Measurements from ENCODE around the gene BEGAIN. TPM values are rescaled to one million over a fixed set of nuclear protein-coding genes. Genes with fewer than 3 reads are reported as not detected.

BEGAIN gene
- total RNA-seq, 1 donor from 2014 or later: 1.6 TPM

DNA sequence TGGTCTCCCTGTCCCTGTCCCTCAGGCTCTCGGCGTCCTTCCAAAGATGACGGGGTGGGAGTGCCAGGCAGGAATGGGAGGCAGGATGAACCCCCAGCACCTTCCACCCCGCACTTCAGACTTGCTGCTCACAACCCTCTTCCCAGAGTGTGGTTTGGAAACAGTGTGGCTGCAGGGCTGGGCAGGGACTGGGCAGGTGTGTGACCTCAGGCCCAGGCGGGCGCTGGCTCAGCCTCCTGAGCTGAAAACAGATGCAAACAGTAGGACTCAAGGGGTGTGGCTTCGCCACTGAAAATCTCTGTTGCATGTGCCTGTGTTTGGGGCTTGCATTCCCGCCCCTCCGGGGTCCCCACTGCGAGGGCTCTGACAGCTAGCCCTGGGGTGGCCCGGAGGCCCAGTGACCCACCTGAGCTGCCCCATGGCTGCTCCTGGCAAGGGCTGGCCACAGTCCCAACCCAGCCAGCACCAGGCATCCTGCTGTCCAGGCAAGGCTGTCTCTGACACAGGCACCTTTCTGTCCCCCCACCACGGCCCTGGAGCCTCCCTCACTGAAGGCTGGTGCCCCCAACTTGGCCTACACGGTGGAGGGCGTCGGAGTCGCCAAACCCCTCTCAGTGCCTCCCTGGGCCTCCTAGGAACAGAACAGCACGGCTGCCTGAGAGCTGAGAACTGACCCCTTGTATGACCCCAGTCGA, 46.1 kb downstream of the BEGAIN start:
- Mint-ChIP-seq H3K4me3 (ENCODE audit: unreplicated experiment) (no peak overlapping the region), H3K36me3 (ENCODE audit: low read depth, unreplicated experiment) (peaks cover 4% of the 10 kb centered on the region), H3K9me3 (ENCODE audit: unreplicated experiment) (no peaks in the 10 kb centered on the region), H3K27me3 (ENCODE audit: unreplicated experiment) (peaks cover 10% of the 10 kb centered on the region), H3K27ac (ENCODE audit: unreplicated experiment) (no peak overlapping the region), H3K4me1 (ENCODE audit: unreplicated experiment) (peaks cover 4% of the 10 kb centered on the region)
- TF ChIP-seq, protein P1, sequence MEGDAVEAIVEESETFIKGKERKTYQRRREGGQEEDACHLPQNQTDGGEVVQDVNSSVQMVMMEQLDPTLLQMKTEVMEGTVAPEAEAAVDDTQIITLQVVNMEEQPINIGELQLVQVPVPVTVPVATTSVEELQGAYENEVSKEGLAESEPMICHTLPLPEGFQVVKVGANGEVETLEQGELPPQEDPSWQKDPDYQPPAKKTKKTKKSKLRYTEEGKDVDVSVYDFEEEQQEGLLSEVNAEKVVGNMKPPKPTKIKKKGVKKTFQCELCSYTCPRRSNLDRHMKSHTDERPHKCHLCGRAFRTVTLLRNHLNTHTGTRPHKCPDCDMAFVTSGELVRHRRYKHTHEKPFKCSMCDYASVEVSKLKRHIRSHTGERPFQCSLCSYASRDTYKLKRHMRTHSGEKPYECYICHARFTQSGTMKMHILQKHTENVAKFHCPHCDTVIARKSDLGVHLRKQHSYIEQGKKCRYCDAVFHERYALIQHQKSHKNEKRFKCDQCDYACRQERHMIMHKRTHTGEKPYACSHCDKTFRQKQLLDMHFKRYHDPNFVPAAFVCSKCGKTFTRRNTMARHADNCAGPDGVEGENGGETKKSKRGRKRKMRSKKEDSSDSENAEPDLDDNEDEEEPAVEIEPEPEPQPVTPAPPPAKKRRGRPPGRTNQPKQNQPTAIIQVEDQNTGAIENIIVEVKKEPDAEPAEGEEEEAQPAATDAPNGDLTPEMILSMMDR (IDR thresholded peaks at IDR 0.05; ENCODE audit: unreplicated experiment): no peak
- DNase-seq (ENCODE audit: low spot score): no peak

DNA sequence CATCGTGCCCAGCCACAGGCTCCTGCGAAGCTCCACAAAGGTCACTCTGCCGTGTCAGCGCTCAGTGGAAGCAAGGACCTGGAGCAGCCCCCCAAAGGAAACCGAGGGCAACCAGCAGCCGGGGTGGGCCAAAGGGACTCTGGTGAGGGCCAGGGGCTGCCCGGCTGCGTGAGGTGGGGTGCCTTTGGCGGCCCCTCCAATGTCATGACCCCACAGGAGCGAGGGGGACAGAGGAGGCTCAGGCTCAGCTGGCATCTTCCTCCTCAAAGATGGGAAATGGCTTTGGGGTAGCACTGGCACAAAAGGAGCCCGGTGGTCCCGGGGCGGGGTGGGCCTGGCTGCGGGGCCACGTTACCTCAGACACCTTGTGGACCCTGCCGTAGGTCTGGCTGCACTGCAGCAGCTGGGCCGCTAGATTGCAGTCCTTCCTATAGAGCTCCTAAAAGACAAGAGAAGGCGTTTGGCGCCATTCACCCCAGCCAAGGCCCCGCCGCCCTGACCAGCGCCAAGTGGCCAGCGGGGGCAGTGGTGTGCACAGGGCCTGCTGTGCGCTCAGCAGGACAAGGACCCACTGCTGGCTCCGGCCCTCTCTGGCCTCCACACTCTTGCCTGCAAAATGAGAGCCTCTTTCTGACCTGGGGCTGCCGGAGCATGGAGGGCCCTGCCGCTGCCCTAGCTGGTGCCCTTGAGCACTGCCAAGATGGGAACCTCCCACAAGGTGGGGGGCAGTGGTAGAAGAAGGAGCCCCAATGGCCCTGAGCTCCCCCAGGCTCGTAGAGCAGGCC, 46.9 kb downstream of the BEGAIN start:
- no peak overlapping the region for H3K27ac Mint-ChIP-seq (ENCODE audit: unreplicated experiment)
- peaks cover 4% of the 10 kb centered on the region for H3K4me1 Mint-ChIP-seq (ENCODE audit: unreplicated experiment)
- peaks cover 4% of the 10 kb centered on the region for H3K36me3 Mint-ChIP-seq (ENCODE audit: low read depth, unreplicated experiment)
- TF ChIP-seq, protein P1 (IDR thresholded peaks at IDR 0.05; ENCODE audit: unreplicated experiment): peak; percentile 46
- DNase-seq (ENCODE audit: low spot score): peak; percentile 75
- peaks cover 9% of the 10 kb centered on the region for H3K27me3 Mint-ChIP-seq (ENCODE audit: unreplicated experiment)
- no peak overlapping the region for H3K4me3 Mint-ChIP-seq (ENCODE audit: unreplicated experiment)
- H3K9me3 Mint-ChIP-seq (ENCODE audit: unreplicated experiment): no peaks in the 10 kb centered on the region

DNA sequence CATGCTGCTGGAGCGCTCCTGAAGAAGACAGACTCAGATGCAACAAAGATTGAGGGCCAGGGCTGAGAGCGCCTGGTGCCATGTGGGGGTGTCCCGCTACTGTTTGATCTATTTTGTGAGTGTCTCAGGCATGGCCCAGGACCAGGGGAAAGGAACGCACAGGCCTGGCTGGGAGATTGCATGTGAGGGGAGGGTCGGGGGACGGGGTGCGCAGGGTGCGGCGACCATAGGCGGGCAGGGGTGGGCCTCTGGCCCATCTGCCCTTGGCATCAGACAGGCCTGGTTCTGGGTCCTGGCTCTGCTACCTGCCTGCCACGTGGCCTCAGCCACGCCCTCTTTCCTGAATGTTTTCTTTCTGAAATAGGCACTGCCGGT, 47.5 kb downstream of the BEGAIN start:
- no peak for DNase-seq (ENCODE audit: low spot score)
- peaks cover 4% of the 10 kb centered on the region for H3K36me3 Mint-ChIP-seq (ENCODE audit: low read depth, unreplicated experiment)
- no peaks in the 10 kb centered on the region for H3K9me3 Mint-ChIP-seq (ENCODE audit: unreplicated experiment)
- H3K27ac Mint-ChIP-seq (ENCODE audit: unreplicated experiment): no peak overlapping the region
- H3K4me1 Mint-ChIP-seq (ENCODE audit: unreplicated experiment): peaks cover 4% of the 10 kb centered on the region
- H3K4me3 Mint-ChIP-seq (ENCODE audit: unreplicated experiment): no peak overlapping the region
- TF ChIP-seq, protein P1 (IDR thresholded peaks at IDR 0.05; ENCODE audit: unreplicated experiment): no peak
- H3K27me3 Mint-ChIP-seq (ENCODE audit: unreplicated experiment): peaks cover 6% of the 10 kb centered on the region

DNA sequence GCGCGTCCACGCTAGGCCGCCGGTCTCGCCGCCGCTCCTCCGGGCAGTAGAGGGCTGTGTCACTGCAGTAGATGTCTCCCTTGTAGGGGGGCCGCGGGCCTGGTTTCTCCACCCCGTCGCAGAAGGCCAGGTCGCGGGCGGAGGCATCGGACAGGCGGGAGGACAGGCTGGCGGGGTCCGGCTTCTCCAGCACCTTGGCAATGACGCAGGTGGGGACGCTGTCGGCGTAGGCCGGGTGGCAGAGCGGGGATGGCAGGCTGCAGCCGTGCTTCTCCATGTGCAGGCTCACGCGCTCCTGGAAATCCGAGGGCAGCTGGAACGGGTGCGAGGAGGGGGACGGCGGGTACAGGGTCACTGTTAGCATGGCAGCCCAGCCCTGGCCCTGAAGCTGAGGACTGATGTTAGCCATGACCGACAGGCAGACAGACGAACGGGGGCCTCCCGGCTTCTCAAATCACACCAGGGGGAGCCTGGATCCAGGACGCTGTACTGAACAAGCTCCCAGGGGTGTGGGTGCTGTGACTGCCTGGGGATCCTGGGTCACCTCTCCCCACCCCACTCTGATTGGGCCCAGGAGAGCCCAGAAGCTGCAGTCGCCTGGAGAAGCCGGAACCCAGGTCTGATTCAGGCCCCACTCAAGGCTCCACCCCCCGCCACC, 48.1 kb downstream of the BEGAIN start:
- H3K27ac Mint-ChIP-seq (ENCODE audit: unreplicated experiment): no peak overlapping the region
- no peak for DNase-seq (ENCODE audit: low spot score)
- H3K27me3 Mint-ChIP-seq (ENCODE audit: unreplicated experiment): peaks cover 9% of the 10 kb centered on the region
- H3K36me3 Mint-ChIP-seq (ENCODE audit: low read depth, unreplicated experiment): peaks cover 4% of the 10 kb centered on the region
- H3K4me1 Mint-ChIP-seq (ENCODE audit: unreplicated experiment): peaks cover 4% of the 10 kb centered on the region
- TF ChIP-seq, protein P1 (IDR thresholded peaks at IDR 0.05; ENCODE audit: unreplicated experiment): no peak
- no peaks in the 10 kb centered on the region for H3K9me3 Mint-ChIP-seq (ENCODE audit: unreplicated experiment)
- no peak overlapping the region for H3K4me3 Mint-ChIP-seq (ENCODE audit: unreplicated experiment)
